Measurements from ENCODE around the gene IL22. TPM values are rescaled to one million over a fixed set of nuclear protein-coding genes. Genes with fewer than 3 reads are reported as not detected.

Gene IL22
- total and polyA plus RNA-seq, 9 of the 15 experiments (the other 6 are each of a cell fraction or from before 2014, with no cell fraction given), result not detected

- intact Hi-C loops (cut with micrococcal nuclease), result no loop called here
- TF ChIP-seq FOXJ3 (CRISPR knock-in tag; IDR thresholded peaks at IDR 0.05), result no peak
- TF ChIP-seq SIRT6 (IDR thresholded peaks at IDR 0.05; ENCODE audit: low read depth, low read length), result no peak
- TF ChIP-seq ZSCAN32 (CRISPR knock-in tag; IDR thresholded peaks at IDR 0.05), result no peak
- TF ChIP-seq NFXL1 (CRISPR knock-in tag; IDR thresholded peaks at IDR 0.05), result no peak
- no peak for TF ChIP-seq TAL1 (IDR thresholded peaks at IDR 0.05)
- TF ChIP-seq, protein P1, sequence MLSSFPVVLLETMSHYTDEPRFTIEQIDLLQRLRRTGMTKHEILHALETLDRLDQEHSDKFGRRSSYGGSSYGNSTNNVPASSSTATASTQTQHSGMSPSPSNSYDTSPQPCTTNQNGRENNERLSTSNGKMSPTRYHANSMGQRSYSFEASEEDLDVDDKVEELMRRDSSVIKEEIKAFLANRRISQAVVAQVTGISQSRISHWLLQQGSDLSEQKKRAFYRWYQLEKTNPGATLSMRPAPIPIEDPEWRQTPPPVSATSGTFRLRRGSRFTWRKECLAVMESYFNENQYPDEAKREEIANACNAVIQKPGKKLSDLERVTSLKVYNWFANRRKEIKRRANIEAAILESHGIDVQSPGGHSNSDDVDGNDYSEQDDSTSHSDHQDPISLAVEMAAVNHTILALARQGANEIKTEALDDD (IDR thresholded peaks at IDR 0.05), result no peak
- TF ChIP-seq MCM3 (IDR thresholded peaks at IDR 0.05), result no peak
- H4K20me1 ChIP-seq (replicated peaks; ENCODE audit: control insufficient read depth, insufficient read depth, low read length), result no peaks in the 10 kb centered on the region
- ATAC-seq (no peak), FAIRE-seq (no peak), DNase-seq (ENCODE audit: extremely low read depth in 1 of 4, low spot score in 3 of 4) (no peak)
- BruUV-seq (replicated peaks), result no TSS peak
- H3K36me3 ChIP-seq (ENCODE audit: control insufficient read depth, insufficient read depth, low read length), result no peaks in the 10 kb centered on the region
- H3K27ac ChIP-seq (ENCODE audit: extremely low read depth, low read depth, low read length), result no peak overlapping the region
- 0% methylated on average over 3 of the region's 3 CpGs for WGBS (ENCODE audit: insufficient coverage, low coverage, missing lambda C conversion rate)
- H3K4me1 ChIP-seq (replicated peaks in 1 of 2; ENCODE audit: control insufficient read depth in 2 of 2, insufficient read depth in 2 of 2, low read length in 2 of 2), result no peaks in the 10 kb centered on the region; a peak in 1 of 5 replicates
- peaks cover 13 to 32% of the 10 kb centered on the region in 2 experiments; a peak in 4 of 5 replicates for H3K27me3 ChIP-seq (ENCODE audit: control insufficient read depth in 2 of 2, insufficient read depth in 2 of 2, low read length in 2 of 2)
- no peaks in the 10 kb centered on the region for H3K9me3 ChIP-seq (replicated peaks; ENCODE audit: control insufficient read depth, insufficient read depth, low read depth, low read length)
- H2AFZ ChIP-seq (ENCODE audit: low read depth, low read length), result no peak overlapping the region
- ChIA-PET CTCF (ENCODE audit: low intra/inter-chr PET ratio) (no interaction called here), POLR2A (interaction anchor here (0.6 kb wide), 1 partner anchor 66 kb away, joined by 4 read pairs; no protein-coding TSS in a partner anchor)
- no peak overlapping the region for H3K4me2 ChIP-seq (ENCODE audit: insufficient read depth, low read length)
- in situ Hi-C loops (cut with MboI), result no loop called here
- H3K4me3 ChIP-seq, result no peak overlapping the region
- H3K9ac ChIP-seq (ENCODE audit: insufficient read depth in 1 of 2, low read depth in 2 of 2, low read length in 2 of 2), result no peak overlapping the region
- no peaks in the 10 kb centered on the region for H3K9me1 ChIP-seq (ENCODE audit: control insufficient read depth, insufficient read depth, low read length)
- H3K79me2 ChIP-seq (ENCODE audit: control insufficient read depth, insufficient read depth, low read length), result no peaks in the 10 kb centered on the region
Measured at GRCh38 chr12:68250454-68250853, 3.0 kb downstream of the IL22 start.
